DOHH2 (cell line): ENCODE data around the gene PPP6R1.

ENCODE experiments used
- CTCF ChIP-seq: fragments of 200-600 bp; sonication (generic); IDR thresholded peaks from one replicate; pipeline ENCODE4 v1.5.1; 2014; ENCODE audit warnings: antibody characterized with exemption, mild to moderate bottlenecking, low read depth, low read length; ENCODE audit not compliant: poor library complexity, severe bottlenecking
- EZH2phosphoT487 ChIP-seq: fragments of 200-600 bp; sonication (generic); IDR thresholded peaks from 2 replicates; pipeline ENCODE4 v1.6.1; 2017; ENCODE audit warnings: borderline replicate concordance, mild to moderate bottlenecking, antibody characterized with exemption, low read length, moderate library complexity, mixed read lengths

- TF ChIP-seq CTCF (no peak), EZH2phosphoT487 (no peak)
Measured at GRCh38 chr19:55261671-55262126, 2.9 kb upstream of the PPP6R1 start.
